SK-N-SH treated with all-trans-retinoic acid at 6 μM for 48 hours (cell line): ENCODE measurements around the gene KDM4B.

ENCODE experiments used
- ATAC-seq: fragments of 200-7000 bp; cut with Tn5 transposase; 3 replicates; pipeline ENCODE4 v1.9.1; 2020; ENCODE audit warnings: mild to moderate bottlenecking, moderate library complexity
- ARNTL ChIP-seq: fragments of 450-650 bp; formaldehyde crosslinking; IDR thresholded peaks from 2 replicates; pipeline ENCODE4 v1.5.0; 2020; ENCODE audit warnings: low read depth, mild to moderate bottlenecking, moderate library complexity, borderline replicate concordance
- CREB5 ChIP-seq: fragments of 250-450 bp; sonication (Bioruptor Pico); IDR thresholded peaks from 2 replicates; pipeline ENCODE4 v1.5.1; 2020; ENCODE audit warnings: low read depth, mild to moderate bottlenecking, moderate library complexity
- CSDC2 ChIP-seq: fragments of 250-450 bp; sonication (Bioruptor Pico); IDR thresholded peaks from 2 replicates; pipeline ENCODE4 v1.5.0; 2020; ENCODE audit warnings: mild to moderate bottlenecking, moderate library complexity
- CSRNP3 ChIP-seq: fragments of 250-450 bp; sonication (Bioruptor Pico); IDR thresholded peaks from 2 replicates; pipeline ENCODE4 v1.5.1; 2021; ENCODE audit warnings: mild to moderate bottlenecking, moderate library complexity
- GLIS3 ChIP-seq: fragments of 250-450 bp; sonication (Bioruptor Pico); IDR thresholded peaks from 2 replicates; pipeline ENCODE4 v1.5.0; 2020; ENCODE audit warnings: mild to moderate bottlenecking, moderate library complexity
- PATZ1 ChIP-seq: fragments of 250-450 bp; sonication (Bioruptor Pico); IDR thresholded peaks from 2 replicates; pipeline ENCODE4 v1.8.0; 2020; ENCODE audit warnings: mild to moderate bottlenecking, moderate library complexity, borderline replicate concordance
- POU6F1 ChIP-seq: fragments of 250-450 bp; sonication (Bioruptor Pico); IDR thresholded peaks from 2 replicates; pipeline ENCODE4 v1.8.0; 2021; ENCODE audit warnings: low read depth, mild to moderate bottlenecking, moderate library complexity, borderline replicate concordance
- PPARA ChIP-seq: fragments of 250-450 bp; sonication (Bioruptor Pico); IDR thresholded peaks from 2 replicates; pipeline ENCODE4 v1.5.0; 2020; ENCODE audit warnings: mild to moderate bottlenecking, borderline replicate concordance
- SNAI2 ChIP-seq: fragments of 250-450 bp; sonication (Bioruptor Pico); IDR thresholded peaks from 2 replicates; pipeline ENCODE4 v1.5.0; 2020; ENCODE audit warnings: mild to moderate bottlenecking, moderate library complexity
- TOX ChIP-seq: fragments of 250-450 bp; sonication (Bioruptor Pico); IDR thresholded peaks from 2 replicates; pipeline ENCODE4 v1.8.0; 2021; ENCODE audit warnings: mild to moderate bottlenecking, moderate library complexity, borderline replicate concordance
- TSHZ2 ChIP-seq: fragments of 250-450 bp; sonication (Bioruptor Pico); IDR thresholded peaks from 2 replicates; pipeline ENCODE4 v1.5.0; 2020; ENCODE audit warnings: mild to moderate bottlenecking, moderate library complexity
- ZC3H10 ChIP-seq: fragments of 250-450 bp; sonication (Bioruptor Pico); IDR thresholded peaks from 2 replicates; pipeline ENCODE4 v1.5.1; 2021; ENCODE audit warnings: mild to moderate bottlenecking, moderate library complexity
- ZFP3 ChIP-seq: fragments of 250-450 bp; sonication (Bioruptor Pico); IDR thresholded peaks from 2 replicates; pipeline ENCODE4 v1.5.0; 2020; ENCODE audit warnings: mild to moderate bottlenecking, moderate library complexity
- ZFP30 ChIP-seq: fragments of 450-650 bp; formaldehyde crosslinking; IDR thresholded peaks from 2 replicates; pipeline ENCODE4 v1.5.0; 2022; ENCODE audit warnings: mild to moderate bottlenecking, moderate library complexity
- ZNF70 ChIP-seq: fragments of 450-650 bp; formaldehyde crosslinking; IDR thresholded peaks from 2 replicates; pipeline ENCODE4 v1.5.0; 2020; ENCODE audit warnings: mild to moderate bottlenecking, moderate library complexity
- ZNF8 ChIP-seq: fragments of 450-650 bp; formaldehyde crosslinking; IDR thresholded peaks from 2 replicates; pipeline ENCODE4 v1.5.0; 2020; ENCODE audit warnings: mild to moderate bottlenecking, moderate library complexity

KDM4B gene

GRCh38 chr19:5099701-5100221, 130.8 kb downstream of the KDM4B start:
- no peak for ATAC-seq
- TF ChIP-seq POU6F1 (CRISPR knock-in tag): no peak
- no peak for TF ChIP-seq ZFP3 (CRISPR knock-in tag)
- TF ChIP-seq ZNF8 (CRISPR knock-in tag): no peak
- TF ChIP-seq ARNTL (CRISPR knock-in tag): no peak
- TF ChIP-seq CSDC2 (CRISPR knock-in tag): no peak
- TF ChIP-seq, all 23 proteins: peak for 0

- ATAC-seq: no peak
Observed at GRCh38 chr19:5101871-5102270, 133.0 kb downstream of the KDM4B start.

More at GRCh38 chr19:5101871-5102270, 133.0 kb downstream of the KDM4B start:
- TF ChIP-seq CSDC2 (CRISPR knock-in tag) (no peak), ARNTL (CRISPR knock-in tag) (no peak), TOX (no peak), POU6F1 (CRISPR knock-in tag) (no peak), ZNF70 (CRISPR knock-in tag) (no peak), SNAI2 (no peak), CSRNP3 (no peak), PPARA (CRISPR knock-in tag) (no peak), ZFP3 (CRISPR knock-in tag) (no peak), PATZ1 (CRISPR knock-in tag) (no peak), ZC3H10 (CRISPR knock-in tag) (no peak), ZFP30 (CRISPR knock-in tag) (no peak), TSHZ2 (CRISPR knock-in tag) (no peak), ZNF8 (CRISPR knock-in tag) (no peak), CREB5 (no peak), GLIS3 (CRISPR knock-in tag) (no peak)
